T-helper 17 cell (primary cell): ENCODE results near the gene PLAC1. TPM values are rescaled to one million over a fixed set of nuclear protein-coding genes. Genes with fewer than 3 reads are reported as not detected.

Source experiments
- ATAC-seq: fragments of 150-1000 bp; cut with Tn5 transposase; 2 replicates; pipeline ENCODE4 v1.10.0; 2021; ENCODE audit warnings: mild to moderate bottlenecking, moderate library complexity
- DNase-seq, 3 donors: peaks; one replicate each; pipeline versions ENCODE4 v3.0.0 to v3.0.0-alpha.2; 2020 to 2021
- H3K9me3 ChIP-seq: one replicate; pipeline ENCODE4 v1.7.0; 2013; ENCODE audit warnings: low read length, mild to moderate bottlenecking; ENCODE audit not compliant: control insufficient read depth, poor library complexity, severe bottlenecking
- H3K27ac Mint-ChIP-seq: one replicate; pipeline ENCODE4 v1.8.0; 2022; ENCODE audit warnings: mild to moderate bottlenecking, moderate library complexity, mixed read lengths
- H3K27me3 Mint-ChIP-seq: one replicate; pipeline ENCODE4 v1.8.0; 2022; ENCODE audit warnings: mixed read lengths
- H3K36me3 Mint-ChIP-seq: one replicate; pipeline ENCODE4 v1.8.0; 2022; ENCODE audit warnings: low read depth, mixed read lengths
- H3K4me1 Mint-ChIP-seq: one replicate; pipeline ENCODE4 v1.8.0; 2022; ENCODE audit warnings: mild to moderate bottlenecking, mixed read lengths
- H3K4me3 Mint-ChIP-seq: one replicate; pipeline ENCODE4 v1.8.0; 2022; ENCODE audit warnings: mild to moderate bottlenecking, moderate library complexity, mixed read lengths
- total RNA-seq, 4 donors: library from RNA in 2 of 4; stranded (reverse) in 2 of 4; gene quantifications; one replicate each; pipeline ENCODE4 v1.2.3 and lab custom pipeline; 2022 to 2026

PLAC1 gene
- total RNA-seq, 2 donors from 2014 or later, result not detected

DNA sequence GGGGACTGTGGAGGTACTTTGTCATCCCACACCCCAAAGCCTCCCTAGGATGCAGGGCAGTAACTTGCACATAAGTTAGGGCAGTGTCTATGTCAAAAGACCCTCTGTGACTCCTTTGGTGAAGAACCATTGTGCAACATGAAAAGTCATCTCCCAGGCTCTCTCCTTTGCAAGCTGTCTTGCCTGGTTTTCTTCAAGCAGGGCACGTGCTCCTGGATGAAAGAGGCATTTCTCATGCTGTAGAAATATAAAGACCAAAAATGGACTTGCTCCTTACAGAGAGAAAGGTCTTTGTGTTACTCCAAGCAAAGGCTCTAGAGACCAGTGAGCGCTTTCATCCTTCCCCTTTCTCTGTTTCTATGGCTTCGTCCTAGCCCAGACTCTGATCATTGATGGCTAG lies 44.9 kb downstream of the PLAC1 start:
- H3K4me3 Mint-ChIP-seq, result no peak overlapping the region
- no peak for ATAC-seq
- H3K36me3 Mint-ChIP-seq, result peaks cover 2% of the 10 kb centered on the region
- H3K4me1 Mint-ChIP-seq, result no peaks in the 10 kb centered on the region
- DNase-seq, result no peak
- no peak overlapping the region for H3K27ac Mint-ChIP-seq
- H3K9me3 ChIP-seq, result no peaks in the 10 kb centered on the region
- no peaks in the 10 kb centered on the region for H3K27me3 Mint-ChIP-seq

DNA sequence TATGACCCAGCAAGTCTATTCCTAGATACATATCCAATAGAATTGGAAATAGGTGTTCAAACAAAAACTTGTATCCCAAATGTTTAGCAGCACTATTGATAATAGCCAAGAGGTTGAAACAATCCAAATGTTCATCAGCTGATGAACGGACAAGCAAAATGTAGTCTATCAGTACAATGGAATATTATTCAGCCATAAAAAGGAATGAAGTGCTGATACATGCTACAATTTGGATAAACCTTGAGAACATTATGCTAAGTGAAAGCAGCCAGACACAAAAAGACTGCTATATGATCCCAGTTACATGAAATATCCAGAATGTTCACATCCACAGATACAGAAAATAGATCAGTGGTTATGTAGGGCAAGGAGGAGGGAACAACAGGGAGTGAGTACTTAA lies 50.1 kb downstream of the PLAC1 start:
- ATAC-seq, result no peak
- H3K27me3 Mint-ChIP-seq, result no peaks in the 10 kb centered on the region
- H3K27ac Mint-ChIP-seq, result no peak overlapping the region
- no peak for DNase-seq
- no peak overlapping the region for H3K4me3 Mint-ChIP-seq
- H3K36me3 Mint-ChIP-seq, result peaks cover 2% of the 10 kb centered on the region
- no peaks in the 10 kb centered on the region for H3K4me1 Mint-ChIP-seq
- H3K9me3 ChIP-seq, result no peaks in the 10 kb centered on the region

DNA sequence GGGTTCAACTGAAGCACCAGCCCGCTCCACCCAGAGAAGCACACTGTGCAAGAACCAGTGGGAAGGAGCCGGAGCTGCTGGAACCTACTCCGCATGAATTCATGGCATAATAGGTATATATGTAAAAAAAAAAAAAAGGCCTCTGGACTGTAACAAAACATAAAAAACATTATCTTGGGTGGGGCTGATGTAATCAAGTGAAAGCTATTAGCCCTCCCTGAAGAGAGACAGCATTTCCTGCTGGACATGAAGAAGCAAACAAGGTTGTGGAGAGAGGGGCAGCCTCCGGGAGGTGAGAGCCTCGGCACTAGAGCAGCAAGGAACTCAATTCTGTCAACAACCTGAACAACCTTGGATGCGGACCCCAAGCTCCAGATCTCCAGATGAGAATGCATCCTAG lies 50.7 kb downstream of the PLAC1 start:
- no peaks in the 10 kb centered on the region for H3K4me1 Mint-ChIP-seq
- H3K27ac Mint-ChIP-seq, result no peak overlapping the region
- H3K27me3 Mint-ChIP-seq, result no peaks in the 10 kb centered on the region
- H3K9me3 ChIP-seq, result no peaks in the 10 kb centered on the region
- no peak overlapping the region for H3K4me3 Mint-ChIP-seq
- DNase-seq (no peak), ATAC-seq (no peak)
- peaks cover 2% of the 10 kb centered on the region for H3K36me3 Mint-ChIP-seq

DNA sequence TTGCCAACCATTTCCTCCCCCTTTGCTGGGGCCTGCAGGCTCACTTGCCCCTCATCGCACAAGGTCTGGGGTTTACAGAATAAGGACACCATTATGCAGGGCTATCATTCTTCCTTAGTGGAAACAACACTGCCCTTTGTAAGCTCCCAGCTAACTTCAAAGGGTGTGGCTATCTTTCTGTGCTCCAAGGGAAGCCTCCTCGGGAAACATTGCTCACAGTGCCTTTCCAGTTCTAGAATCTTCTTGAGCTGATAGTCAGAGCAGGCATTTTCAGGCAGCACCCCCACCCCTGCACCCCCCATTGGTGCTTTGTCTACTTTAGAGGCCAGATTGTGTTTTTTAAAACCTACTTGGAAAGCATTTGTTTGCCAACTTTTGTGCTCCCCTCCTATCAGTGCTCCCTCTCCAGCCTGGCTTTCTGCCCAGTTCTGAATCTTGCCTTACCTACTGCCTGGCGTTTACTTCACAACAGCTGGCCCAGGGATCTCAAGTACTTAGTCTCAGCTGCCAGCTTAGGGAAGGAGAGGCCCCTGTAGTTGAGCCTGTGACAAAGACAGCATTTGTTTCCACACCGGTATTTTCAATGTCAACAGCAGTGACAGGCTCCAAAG lies 53.5 kb downstream of the PLAC1 start:
- H3K4me3 Mint-ChIP-seq, result no peak overlapping the region
- no peak for ATAC-seq
- H3K9me3 ChIP-seq, result no peaks in the 10 kb centered on the region
- no peak for DNase-seq
- no peaks in the 10 kb centered on the region for H3K27me3 Mint-ChIP-seq
- H3K27ac Mint-ChIP-seq, result no peak overlapping the region
- no peaks in the 10 kb centered on the region for H3K4me1 Mint-ChIP-seq
- peaks cover 2% of the 10 kb centered on the region for H3K36me3 Mint-ChIP-seq

DNA sequence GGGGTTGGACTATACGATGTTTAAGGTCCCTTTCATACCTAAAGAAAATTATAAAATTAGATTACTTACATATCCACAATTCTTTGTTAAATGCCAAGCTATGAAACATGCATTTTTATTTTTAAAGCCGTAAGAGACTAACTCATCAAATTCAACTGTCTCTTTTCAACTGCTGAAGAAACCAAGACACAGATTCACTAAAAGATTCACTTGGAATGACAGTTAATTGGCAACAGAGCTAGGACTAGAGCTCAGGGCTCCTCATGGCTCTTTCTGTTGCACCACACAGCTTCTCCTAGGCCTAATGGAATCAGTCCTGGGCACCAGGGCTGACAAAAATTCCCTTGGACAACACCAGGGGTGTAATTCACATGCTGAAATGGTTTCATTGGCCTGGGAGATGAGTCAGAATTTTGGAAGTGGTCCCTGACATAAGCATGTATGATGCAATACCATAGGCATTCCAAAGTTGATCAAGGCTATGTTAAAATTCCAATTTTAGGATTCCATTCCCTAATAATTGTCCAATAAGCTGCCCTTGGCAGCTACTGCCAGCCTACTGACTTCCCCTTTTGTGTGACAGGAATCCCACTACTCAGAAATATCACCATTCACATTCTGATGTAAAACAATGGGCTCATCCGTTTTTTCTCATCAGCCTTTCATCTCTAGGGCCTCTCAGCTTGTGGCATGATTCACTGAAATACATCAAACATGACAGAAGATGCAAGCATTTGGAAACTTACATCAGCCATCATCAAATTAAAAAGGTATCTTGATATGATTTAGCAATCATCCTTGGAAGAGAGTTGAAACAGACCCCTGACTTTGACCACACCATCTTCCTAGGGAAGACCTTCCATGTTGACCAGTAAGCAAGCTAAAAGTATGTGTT lies 54.2 kb downstream of the PLAC1 start:
- H3K9me3 ChIP-seq, result no peaks in the 10 kb centered on the region
- Mint-ChIP-seq H3K36me3 (peaks cover under 1% of the 10 kb centered on the region), H3K4me3 (no peak overlapping the region), H3K27me3 (no peaks in the 10 kb centered on the region), H3K27ac (no peak overlapping the region), H3K4me1 (no peaks in the 10 kb centered on the region)
- ATAC-seq (no peak), DNase-seq (no peak)

DNA sequence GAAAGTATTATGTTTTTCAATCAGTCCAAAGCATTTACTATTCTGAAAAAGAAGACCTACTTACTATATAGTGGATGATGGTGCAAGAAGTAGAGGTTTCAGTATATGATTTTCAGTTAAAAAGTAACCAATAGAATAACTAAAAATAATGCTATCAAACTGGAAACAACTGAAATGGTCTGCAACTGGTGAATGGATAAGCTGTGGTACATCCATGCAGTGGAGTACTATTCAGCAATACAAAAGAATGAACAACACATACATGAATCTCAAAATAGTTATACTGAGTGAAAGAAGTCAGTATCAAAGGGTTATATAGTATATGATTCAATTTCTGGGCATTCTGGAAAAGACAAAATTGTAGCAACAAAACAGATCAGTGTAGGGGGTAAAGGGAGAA lies 55.9 kb downstream of the PLAC1 start:
- no peak for ATAC-seq

DNA sequence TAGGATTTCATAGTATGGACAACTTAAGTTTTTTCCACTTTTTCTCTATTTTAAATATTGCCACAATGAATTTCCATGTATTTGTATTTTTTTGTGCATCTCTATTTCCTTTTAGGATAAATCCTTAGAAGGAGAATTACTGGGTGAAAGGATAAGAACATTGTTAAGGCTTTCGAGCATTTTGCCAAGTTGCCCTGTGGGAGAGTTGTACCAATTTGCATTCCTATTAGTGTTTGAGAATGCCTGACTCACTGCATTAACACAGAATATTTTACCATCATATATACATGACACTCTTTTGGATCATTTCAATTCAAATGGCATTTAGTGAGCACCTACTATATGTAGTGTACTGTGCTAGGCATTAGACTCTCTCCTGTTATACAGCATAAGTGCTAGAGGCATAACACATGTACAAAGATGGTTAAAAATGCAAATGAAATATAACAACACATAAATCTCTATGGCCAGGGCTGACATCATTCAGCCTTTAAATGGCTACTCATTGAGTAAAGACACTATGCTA lies 57.0 kb downstream of the PLAC1 start:
- no peaks in the 10 kb centered on the region for H3K9me3 ChIP-seq
- Mint-ChIP-seq H3K4me3 (no peak overlapping the region), H3K27ac (no peak overlapping the region), H3K27me3 (peaks cover 19% of the 10 kb centered on the region), H3K4me1 (no peaks in the 10 kb centered on the region), H3K36me3 (no peaks in the 10 kb centered on the region)
- ATAC-seq, result no peak
- no peak for DNase-seq

More for the DNA sequence above, 55.9 kb downstream of the PLAC1 start:
- no peaks in the 10 kb centered on the region for H3K9me3 ChIP-seq
- no peak for DNase-seq
- Mint-ChIP-seq H3K36me3 (no peaks in the 10 kb centered on the region), H3K27ac (no peak overlapping the region), H3K27me3 (peaks cover 8% of the 10 kb centered on the region), H3K4me1 (no peaks in the 10 kb centered on the region), H3K4me3 (no peak overlapping the region)

DNA sequence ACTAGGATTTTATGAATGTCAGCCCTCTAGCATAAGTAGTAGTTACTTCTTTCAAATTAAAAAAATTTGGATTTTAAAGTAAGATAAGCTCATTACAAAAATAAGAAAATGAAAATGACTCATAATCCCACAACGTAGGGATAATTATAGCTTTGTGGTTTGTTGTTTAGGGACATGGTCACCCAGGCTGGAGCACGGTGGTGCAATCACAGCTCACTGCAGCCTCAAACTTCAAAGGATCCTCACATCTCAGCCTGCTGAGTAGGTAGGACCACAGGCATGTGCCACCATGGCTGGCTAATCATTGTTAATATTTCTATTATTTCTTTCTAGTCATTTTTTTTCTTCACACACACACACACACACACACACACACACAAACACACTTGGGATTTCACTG lies 57.6 kb downstream of the PLAC1 start:
- no peak for ATAC-seq
- H3K27me3 Mint-ChIP-seq, result peaks cover 25% of the 10 kb centered on the region
- H3K9me3 ChIP-seq, result no peaks in the 10 kb centered on the region
- no peak overlapping the region for H3K27ac Mint-ChIP-seq
- H3K4me3 Mint-ChIP-seq, result no peak overlapping the region
- DNase-seq, result no peak
- no peaks in the 10 kb centered on the region for H3K36me3 Mint-ChIP-seq
- H3K4me1 Mint-ChIP-seq, result no peaks in the 10 kb centered on the region

DNA sequence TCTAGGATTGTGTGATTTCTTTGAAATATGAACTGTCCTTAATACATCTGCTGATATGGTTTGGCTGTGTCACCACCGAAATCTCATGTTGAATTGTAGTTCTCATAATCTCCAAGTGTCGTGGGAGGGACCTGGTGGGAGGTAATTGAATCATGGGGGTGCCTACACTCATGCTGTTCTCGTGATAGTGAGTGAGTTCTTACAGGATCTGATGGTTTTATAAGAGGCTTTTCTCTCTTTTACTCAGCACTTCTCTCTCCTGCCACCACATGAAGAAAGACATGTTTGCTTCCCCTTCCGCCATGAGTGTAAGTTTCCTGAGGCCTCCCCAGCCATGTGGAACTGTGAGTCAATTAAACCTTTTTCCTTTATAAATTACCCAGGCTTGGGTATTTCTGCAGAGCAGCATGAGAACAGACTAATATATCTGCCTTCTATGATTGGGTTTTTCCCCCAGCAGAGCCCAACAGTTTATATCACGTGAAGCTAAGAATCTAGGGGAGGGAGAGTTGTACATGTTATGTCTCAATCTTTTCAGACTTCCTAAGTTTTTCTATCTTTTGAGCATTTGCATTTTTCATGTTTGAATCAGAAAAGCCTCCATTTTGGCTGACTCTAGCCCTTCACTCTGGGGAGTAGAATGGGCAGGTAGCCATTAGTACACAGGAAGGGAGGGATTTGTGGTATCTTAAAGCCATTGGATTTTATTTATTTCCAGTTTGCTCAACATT lies 58.9 kb downstream of the PLAC1 start:
- ATAC-seq (no peak), DNase-seq (no peak)
- Mint-ChIP-seq H3K4me3 (no peak overlapping the region), H3K27me3 (peaks cover 25% of the 10 kb centered on the region), H3K36me3 (no peaks in the 10 kb centered on the region), H3K27ac (no peak overlapping the region), H3K4me1 (no peaks in the 10 kb centered on the region)
- H3K9me3 ChIP-seq, result no peaks in the 10 kb centered on the region

DNA sequence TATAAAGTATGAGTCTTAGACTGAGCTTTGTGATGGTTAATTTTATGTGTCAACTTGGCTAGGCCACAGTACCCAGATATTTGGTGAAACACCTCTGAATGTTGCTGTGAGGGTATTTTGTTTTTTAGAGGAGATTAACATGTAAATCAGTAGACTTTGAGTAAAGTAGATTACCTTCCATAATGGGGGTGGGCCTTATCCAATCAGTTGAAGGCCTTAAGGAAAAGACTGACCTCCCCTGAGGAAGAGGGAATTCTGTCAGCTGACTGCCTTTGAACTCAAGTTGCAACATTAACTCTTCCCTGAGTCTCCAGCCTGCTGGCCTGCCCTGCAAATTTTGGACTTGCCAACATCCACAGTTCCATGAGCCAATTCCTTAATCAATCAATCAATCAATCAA lies 66.0 kb downstream of the PLAC1 start:
- Mint-ChIP-seq H3K4me3 (no peak overlapping the region), H3K4me1 (no peaks in the 10 kb centered on the region), H3K36me3 (peaks cover 5% of the 10 kb centered on the region), H3K27me3 (peaks cover 21% of the 10 kb centered on the region), H3K27ac (no peak overlapping the region)
- no peaks in the 10 kb centered on the region for H3K9me3 ChIP-seq
- no peak for ATAC-seq
- DNase-seq, result no peak

DNA sequence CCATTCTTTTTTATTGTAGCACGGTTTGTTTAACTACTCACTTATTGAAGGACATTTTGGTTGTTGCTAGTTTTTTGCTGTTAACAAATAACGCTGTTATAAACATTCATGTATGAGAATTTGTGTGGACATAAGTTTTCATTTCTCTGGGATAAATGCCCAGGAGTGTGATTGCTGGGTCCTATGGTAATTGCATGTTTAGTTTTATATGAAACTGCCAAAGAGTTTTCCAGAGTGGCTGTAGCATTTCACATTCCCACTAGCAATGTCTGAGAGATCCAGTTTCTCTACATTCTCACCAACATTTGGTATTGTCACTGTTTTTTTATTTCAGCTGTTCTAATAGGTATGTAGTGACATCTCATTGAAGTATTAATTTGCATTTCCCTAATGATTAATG lies 66.8 kb downstream of the PLAC1 start:
- ATAC-seq (no peak), DNase-seq (no peak)
- Mint-ChIP-seq H3K27me3 (peaks cover 13% of the 10 kb centered on the region), H3K27ac (no peak overlapping the region), H3K36me3 (peaks cover 5% of the 10 kb centered on the region), H3K4me3 (no peak overlapping the region), H3K4me1 (no peaks in the 10 kb centered on the region)
- no peaks in the 10 kb centered on the region for H3K9me3 ChIP-seq

DNA sequence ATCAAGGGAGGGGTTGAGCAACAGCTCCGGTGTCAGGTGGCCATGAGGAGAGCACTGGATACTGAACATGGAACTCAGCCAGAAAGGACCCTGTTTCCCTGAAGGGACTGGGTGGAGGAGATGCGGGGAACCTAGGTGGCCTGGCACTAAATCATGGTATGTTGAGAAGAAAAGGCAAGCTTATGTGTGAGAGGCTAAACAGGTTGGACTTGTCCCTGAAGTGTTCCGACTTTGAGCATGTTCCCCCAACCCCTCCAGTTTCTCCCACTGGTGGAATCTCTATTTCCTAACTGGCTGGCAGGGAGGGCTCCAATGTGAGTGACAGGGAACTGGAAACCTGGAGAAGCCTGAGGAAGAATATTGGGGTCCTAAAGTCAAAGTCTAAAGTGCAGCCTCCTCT lies 69.5 kb downstream of the PLAC1 start:
- H3K36me3 Mint-ChIP-seq, result peaks cover 5% of the 10 kb centered on the region
- H3K27ac Mint-ChIP-seq, result no peak overlapping the region
- no peaks in the 10 kb centered on the region for H3K4me1 Mint-ChIP-seq
- peaks cover 6% of the 10 kb centered on the region for H3K27me3 Mint-ChIP-seq
- H3K4me3 Mint-ChIP-seq, result no peak overlapping the region
- DNase-seq (no peak), ATAC-seq (no peak)
- H3K9me3 ChIP-seq, result no peaks in the 10 kb centered on the region

DNA sequence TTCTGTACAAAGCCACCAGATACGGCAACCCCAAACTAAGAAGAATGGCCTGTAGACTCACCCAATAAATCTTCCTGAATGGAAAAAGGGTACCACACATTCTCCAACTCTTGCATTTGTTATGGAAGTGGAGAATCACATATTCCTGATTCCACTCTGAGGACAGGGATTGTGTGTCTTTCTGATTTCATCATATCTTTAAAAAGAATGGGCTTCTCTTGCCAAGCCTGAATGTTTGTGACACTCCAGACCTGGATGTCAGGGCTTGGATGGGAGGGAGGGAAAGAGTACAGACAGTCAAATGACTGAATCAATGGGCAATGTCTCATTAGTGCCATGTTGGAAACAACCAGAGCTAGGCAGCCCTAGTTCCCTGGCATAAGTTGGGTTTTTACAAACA lies 77.4 kb downstream of the PLAC1 start:
- ATAC-seq, result no peak
- Mint-ChIP-seq H3K4me3 (no peak overlapping the region), H3K27ac (no peak overlapping the region), H3K4me1 (no peaks in the 10 kb centered on the region), H3K36me3 (no peaks in the 10 kb centered on the region), H3K27me3 (peaks cover 5% of the 10 kb centered on the region)
- DNase-seq, result no peak
- no peaks in the 10 kb centered on the region for H3K9me3 ChIP-seq
